GM18520 (cell line): Measurements from ENCODE around the gene SEMA4B.
"Not testable (repeated sequence)": the region's sequence is repeated elsewhere in the genome, so short reads cannot be mapped to it uniquely, and the experiment has no call there.

Experiments used
- ATAC-seq: cut with Tn5 transposase; IDR thresholded peaks from one replicate; pipeline ENCODE4 v1.9.1; 2021; ENCODE audit not compliant: unreplicated experiment

The SEMA4B gene

GRCh38 chr15:90257776-90258175 is 56.6 kb downstream of the SEMA4B start:
- ATAC-seq: no peak

GRCh38 chr15:90259524-90259923 is 58.4 kb downstream of the SEMA4B start:
- ATAC-seq: peak; percentile 73

GRCh38 chr15:90260731-90261130 is 59.6 kb downstream of the SEMA4B start:
- not testable (repeated sequence) for ATAC-seq

GRCh38 chr15:90261811-90262210 is 60.7 kb downstream of the SEMA4B start:
- ATAC-seq: no peak

GRCh38 chr15:90262426-90262825 is 61.3 kb downstream of the SEMA4B start:
- no peak for ATAC-seq

GRCh38 chr15:90264671-90265070 is 63.5 kb downstream of the SEMA4B start:
- ATAC-seq: no peak

- peak; percentile 83 for ATAC-seq
Observed at GRCh38 chr15:90265271-90266060, 64.3 kb downstream of the SEMA4B start, which contains the start of gene NGRN. NGRN (plus strand) TSS chr15:90265672; CDS start chr15:90265713, 41 bp downstream.

- no peak for ATAC-seq
Observed at GRCh38 chr15:90266061-90266431, 64.9 kb downstream of the SEMA4B start.

GRCh38 chr15:90266485-90266884 is 65.4 kb downstream of the SEMA4B start:
- no peak for ATAC-seq

- ATAC-seq: no peak
Observed at GRCh38 chr15:90268415-90268814, 67.3 kb downstream of the SEMA4B start.

GRCh38 chr15:90270502-90271150 is 69.5 kb downstream of the SEMA4B start:
- no peak for ATAC-seq

GRCh38 chr15:90271459-90272166 is 70.5 kb downstream of the SEMA4B start:
- ATAC-seq: no peak

- not testable (repeated sequence) for ATAC-seq
Observed at GRCh38 chr15:90278467-90278866, 77.3 kb downstream of the SEMA4B start.
